Right lobe of liver (tissue), 6 donors: ENCODE measurements around the gene CDK14. TPM values are rescaled to one million over a fixed set of nuclear protein-coding genes. Genes with fewer than 3 reads are reported as not detected.

Experiments
- ATAC-seq, 4 donors: fragments of 200-7000 bp; cut with Tn5 transposase; one replicate each; pipeline ENCODE4 v1.9.1; 2020; ENCODE audit warnings: mild to moderate bottlenecking in 4 of 4, moderate library complexity in 4 of 4
- DNase-seq, 3 donors: peaks; one replicate each; pipeline ENCODE4 v3.0.0-alpha.2; 2020
- H3K27ac ChIP-seq, 3 donors: fragments of 200-600 bp; one replicate each; pipeline ENCODE4 v1.8.0; 2022
- H3K27me3 ChIP-seq, 2 donors: fragments of 200-600 bp; one replicate each; pipeline ENCODE4 v1.8.0; 2022
- H3K36me3 ChIP-seq, 4 donors: fragments of 200-600 bp; sonication (generic) in 1 of 4; one replicate each; pipeline versions ENCODE4 v1.5.1 to v1.8.0; 2017 to 2022; ENCODE audit warnings: control low read depth in 1 of 4
- H3K4me1 ChIP-seq, 4 donors: fragments of 200-600 bp; sonication (generic) in 1 of 4; one replicate each; pipeline versions ENCODE4 v1.5.1 to v1.8.0; 2017 to 2022; ENCODE audit warnings: control low read depth in 1 of 4
- H3K4me3 ChIP-seq, 3 donors: fragments of 200-600 bp; one replicate each; pipeline ENCODE4 v1.8.0; 2022
- H3K9me3 ChIP-seq, 4 donors: fragments of 200-600 bp; sonication (generic) in 1 of 4; one replicate each; pipeline versions ENCODE4 v1.5.1 to v1.8.0; 2017 to 2022; ENCODE audit warnings: control low read depth in 1 of 4
- POLR2A ChIP-seq: fragments of 450-650 bp; IDR thresholded peaks from one replicate; pipeline ENCODE4 v1.6.1; 2017; ENCODE audit warnings: antibody characterized with exemption, mild to moderate bottlenecking
- WGBS: methylation state at CpG from one replicate; pipeline ENCODE4 v1.1.6; 2018; ENCODE audit warnings: low coverage, low lambda C conversion rate; ENCODE audit not compliant: insufficient coverage; ENCODE audit errors: missing lambda C conversion rate; 5-methylcytosine and 5-hydroxymethylcytosine counted together
- intact Hi-C, 2 donors: fragments of 100-400 bp; cut with DNase I; formaldehyde crosslinking; loops; one replicate each; pipeline versions ENCODE4 v1.11.2 to v1.14.1; 2022
- total RNA-seq, 6 experiments: library from RNA; depleted of rRNA in 2 of 6; stranded (reverse); fragments of >200 nt in 2 of 6; fragmentation: NEBNext Ultra II Directional in 3 of 6; extraction: Animal tissue kit (Norgen Biotek cat#: 25700) in 3 of 6; gene quantifications; one replicate each; pipeline versions ENCODE4 v1.1.0 to v1.2.4, GENCODE V29; 2016 to 2023
- TF ChIP-seq, protein P1 (sequence below), 4 donors: fragments of 200-600 bp in 3 of 4; fragments of 450-650 bp in 1 of 4; IDR thresholded peaks; one replicate each; pipeline versions ENCODE4 v1.5.1 to v1.8.0; 2016 to 2022; ENCODE audit warnings: antibody characterized with exemption in 4 of 4, mild to moderate bottlenecking in 2 of 4
- donor health status: DM: no; HTN: yes; CAD: no.
- donor health status: DM: no; HTN: no; CAD: no.
- donor health status: DM: no; HTN: no; CAD: no.
- donor health status: DM: no; HTN: yes; CAD: no.
- donor health status: DM: no; HTN: yes; CAD: no.

Gene CDK14
- total RNA-seq, 6 experiments from 2014 or later = 12.6 to 28.7 (median 17.9) TPM

DNA sequence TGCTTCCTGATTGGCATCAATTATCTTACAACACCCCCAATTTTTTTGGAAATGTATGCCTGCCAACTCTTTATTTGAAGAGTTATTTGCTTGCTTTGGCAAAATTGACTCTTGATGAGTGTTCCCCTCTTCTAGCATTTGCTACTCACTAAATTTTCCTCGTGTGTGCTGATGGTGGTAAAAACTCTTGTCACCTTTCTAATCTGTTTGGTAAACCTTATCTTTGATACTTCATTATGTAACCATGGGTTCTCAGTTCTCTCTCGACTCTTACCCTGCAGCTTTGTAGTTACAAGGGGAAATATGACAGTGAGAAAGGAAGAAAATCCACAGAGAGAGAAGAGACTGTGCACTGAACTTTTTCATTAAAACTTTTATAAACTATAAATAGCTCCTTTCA is 102.5 kb downstream of the CDK14 start:
- Histone ChIP-seq H3K27me3 (no peaks in the 10 kb centered on the region), H3K27ac (peak overlapping the region in 2 of 3 donors; percentile 6 to 29), H3K9me3 (no peaks in the 10 kb centered on the region), H3K4me1 (peaks cover 0 to 32% (median 5%) of the 10 kb centered on the region in 4 donors), H3K4me3 (no peak overlapping the region), H3K36me3 (no peaks in the 10 kb centered on the region)
- 12% methylated on average over 2 of the region's 2 CpGs for WGBS
- DNase-seq (no peak), ATAC-seq (peak; percentile 44 to 74 (median 58))
- intact Hi-C loops = no loop called here
- TF ChIP-seq, protein P1, sequence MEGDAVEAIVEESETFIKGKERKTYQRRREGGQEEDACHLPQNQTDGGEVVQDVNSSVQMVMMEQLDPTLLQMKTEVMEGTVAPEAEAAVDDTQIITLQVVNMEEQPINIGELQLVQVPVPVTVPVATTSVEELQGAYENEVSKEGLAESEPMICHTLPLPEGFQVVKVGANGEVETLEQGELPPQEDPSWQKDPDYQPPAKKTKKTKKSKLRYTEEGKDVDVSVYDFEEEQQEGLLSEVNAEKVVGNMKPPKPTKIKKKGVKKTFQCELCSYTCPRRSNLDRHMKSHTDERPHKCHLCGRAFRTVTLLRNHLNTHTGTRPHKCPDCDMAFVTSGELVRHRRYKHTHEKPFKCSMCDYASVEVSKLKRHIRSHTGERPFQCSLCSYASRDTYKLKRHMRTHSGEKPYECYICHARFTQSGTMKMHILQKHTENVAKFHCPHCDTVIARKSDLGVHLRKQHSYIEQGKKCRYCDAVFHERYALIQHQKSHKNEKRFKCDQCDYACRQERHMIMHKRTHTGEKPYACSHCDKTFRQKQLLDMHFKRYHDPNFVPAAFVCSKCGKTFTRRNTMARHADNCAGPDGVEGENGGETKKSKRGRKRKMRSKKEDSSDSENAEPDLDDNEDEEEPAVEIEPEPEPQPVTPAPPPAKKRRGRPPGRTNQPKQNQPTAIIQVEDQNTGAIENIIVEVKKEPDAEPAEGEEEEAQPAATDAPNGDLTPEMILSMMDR (IDR thresholded peaks at IDR 0.05) = no peak
- TF ChIP-seq POLR2A = no peak

DNA sequence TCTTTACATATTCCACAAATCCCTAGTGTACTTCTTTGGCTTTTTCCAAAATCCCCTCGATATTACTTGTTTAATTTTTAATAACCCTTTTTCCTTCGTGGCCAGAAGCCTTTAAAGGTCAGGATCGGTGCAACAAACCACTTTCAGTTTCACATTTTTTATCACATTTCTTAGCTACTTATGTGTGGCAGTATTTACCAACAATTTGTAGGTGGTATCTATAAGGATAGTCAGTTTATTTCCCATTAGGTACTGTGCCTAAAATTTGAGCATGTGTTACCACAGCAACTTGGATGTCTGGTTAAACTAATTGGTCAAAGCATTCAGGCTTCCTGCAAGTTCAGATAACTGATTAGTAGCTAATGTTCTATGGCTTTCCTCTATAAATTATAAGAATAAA is 104.9 kb downstream of the CDK14 start:
- 2% methylated on average over 3 of the region's 3 CpGs for WGBS
- peak overlapping the region; percentile 1 to 38 (median 28) for H3K4me3 ChIP-seq
- no peaks in the 10 kb centered on the region for H3K36me3 ChIP-seq
- TF ChIP-seq, protein P1 (IDR thresholded peaks at IDR 0.05) = no peak
- no peak for TF ChIP-seq POLR2A
- H3K27ac ChIP-seq = peak overlapping the region; percentile 1 to 81 (median 53)
- no peaks in the 10 kb centered on the region for H3K27me3 ChIP-seq
- no peaks in the 10 kb centered on the region for H3K9me3 ChIP-seq
- intact Hi-C loops = no loop called here
- peaks cover 0 to 37% (median 5%) of the 10 kb centered on the region in 4 donors for H3K4me1 ChIP-seq
- ATAC-seq (peak; percentile 57 to 78 (median 64)), DNase-seq (no peak)

- H3K27me3 ChIP-seq = no peaks in the 10 kb centered on the region
- peak overlapping the region in 2 of 3 donors; percentile 53 to 81 for H3K27ac ChIP-seq
- TF ChIP-seq POLR2A = no peak
- TF ChIP-seq, protein P1 (IDR thresholded peaks at IDR 0.05) = no peak
- intact Hi-C loops = no loop called here
- H3K4me1 ChIP-seq = peaks cover 0 to 45% (median 5%) of the 10 kb centered on the region in 4 donors
- no peaks in the 10 kb centered on the region for H3K9me3 ChIP-seq
- peak; percentile 30 to 54 (median 46) for ATAC-seq
- WGBS = 48% methylated on average over 6 of the region's 6 CpGs
- peak overlapping the region in 1 of 3 donors; percentile 28 for H3K4me3 ChIP-seq
- DNase-seq = no peak
- H3K36me3 ChIP-seq = no peaks in the 10 kb centered on the region
Observed at GRCh38 chr7:90701771-90702170, 105.7 kb downstream of the CDK14 start.

- H3K36me3 ChIP-seq = no peaks in the 10 kb centered on the region
- no peaks in the 10 kb centered on the region for H3K27me3 ChIP-seq
- intact Hi-C loops = no loop called here
- TF ChIP-seq, protein P1 (IDR thresholded peaks at IDR 0.05) = no peak
- TF ChIP-seq POLR2A = no peak
- WGBS = 58% methylated on average over 6 of the region's 6 CpGs
- H3K4me3 ChIP-seq = no peak overlapping the region
- H3K4me1 ChIP-seq = peaks cover 0 to 37% (median 0%) of the 10 kb centered on the region in 4 donors
- no peaks in the 10 kb centered on the region for H3K9me3 ChIP-seq
- DNase-seq (no peak), ATAC-seq (no peak)
- no peak overlapping the region for H3K27ac ChIP-seq
Observed at GRCh38 chr7:90705391-90706071, 109.4 kb downstream of the CDK14 start.
